Breast epithelium (tissue), 3 donors: ENCODE measurements around the gene TXNRD1.

Source experiments
- CTCF ChIP-seq, 3 donors: fragments of 450-650 bp; IDR thresholded peaks; one replicate each; pipeline ENCODE4 v1.5.1; 2016 to 2017; ENCODE audit warnings: antibody characterized with exemption in 3 of 3, mild to moderate bottlenecking in 3 of 3, moderate library complexity in 3 of 3
- POLR2A ChIP-seq: fragments of 450-650 bp; IDR thresholded peaks from one replicate; pipeline ENCODE4 v1.6.1; 2016; ENCODE audit warnings: antibody characterized with exemption, mild to moderate bottlenecking, moderate library complexity
- POLR2AphosphoS5 ChIP-seq, 3 donors: sonication (generic); formaldehyde crosslinking; IDR thresholded peaks; one replicate each; pipeline ENCODE4 v1.6.1; 2017; ENCODE audit warnings: antibody characterized with exemption in 3 of 3

- TF ChIP-seq POLR2A (no peak), POLR2AphosphoS5 (IDR thresholded peaks at IDR 0.05) (no peak), CTCF (IDR thresholded peaks at IDR 0.05) (no peak)
Observed at GRCh38 chr12:104337030-104337558, 121.5 kb downstream of the TXNRD1 start.
